PC-9 (cell line): Measurements from ENCODE around the gene ACTR10.

Experiments used
- CTCF ChIP-seq: fragments of 200-600 bp; sonication (generic); conservative IDR thresholded peaks from 2 replicates; pipeline ENCODE4 v1.6.1; 2017; ENCODE audit warnings: mixed run types, antibody characterized with exemption, mild to moderate bottlenecking, moderate library complexity
- EZH2 ChIP-seq: fragments of 200-600 bp; sonication (generic); IDR thresholded peaks from 2 replicates; pipeline ENCODE4 v1.8.0; 2017; ENCODE audit warnings: antibody characterized with exemption, low read depth

GRCh38 chr14:58278177-58278576 lies 78.2 kb downstream of the ACTR10 start:
- no peak for TF ChIP-seq CTCF
- no peak for TF ChIP-seq EZH2
